HG02938 (cell line): Measurements from ENCODE around the gene ZC3H11A.
"Not testable (repeated sequence)": the region's sequence is repeated elsewhere in the genome, so short reads cannot be mapped to it uniquely, and the experiment has no call there.

Source experiments
- ATAC-seq: cut with Tn5 transposase; IDR thresholded peaks from one replicate; pipeline ENCODE4 v1.9.1; 2021; ENCODE audit warnings: mild to moderate bottlenecking, moderate library complexity; ENCODE audit not compliant: unreplicated experiment

ZC3H11A gene

GRCh38 chr1:203778789-203779188 lies 16.6 kb upstream of the ZC3H11A start:
- ATAC-seq: no peak

GRCh38 chr1:203781962-203782361 lies 13.5 kb upstream of the ZC3H11A start:
- ATAC-seq: no peak

GRCh38 chr1:203789966-203790365 lies 5.5 kb upstream of the ZC3H11A start:
- no peak for ATAC-seq

DNA sequence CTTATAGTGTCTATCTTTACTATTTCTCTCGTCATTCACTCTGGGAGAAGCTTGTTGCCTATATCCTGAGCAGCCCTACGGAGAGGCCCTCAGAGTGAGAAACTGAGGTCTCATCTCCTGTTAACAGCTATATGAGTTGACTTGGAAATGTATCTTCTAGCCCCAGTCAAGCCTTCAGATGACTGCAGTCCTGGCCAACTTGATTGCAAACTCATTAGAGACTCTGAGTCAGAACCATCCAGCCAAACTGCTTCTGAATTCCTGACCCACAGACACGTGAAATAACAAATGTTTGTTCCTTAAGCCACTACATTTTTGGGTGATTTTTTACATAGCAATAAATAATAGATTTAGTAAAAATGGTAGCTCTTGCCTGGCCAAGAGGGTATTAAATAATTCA lies 3.9 kb upstream of the ZC3H11A start:
- ATAC-seq: no peak

DNA sequence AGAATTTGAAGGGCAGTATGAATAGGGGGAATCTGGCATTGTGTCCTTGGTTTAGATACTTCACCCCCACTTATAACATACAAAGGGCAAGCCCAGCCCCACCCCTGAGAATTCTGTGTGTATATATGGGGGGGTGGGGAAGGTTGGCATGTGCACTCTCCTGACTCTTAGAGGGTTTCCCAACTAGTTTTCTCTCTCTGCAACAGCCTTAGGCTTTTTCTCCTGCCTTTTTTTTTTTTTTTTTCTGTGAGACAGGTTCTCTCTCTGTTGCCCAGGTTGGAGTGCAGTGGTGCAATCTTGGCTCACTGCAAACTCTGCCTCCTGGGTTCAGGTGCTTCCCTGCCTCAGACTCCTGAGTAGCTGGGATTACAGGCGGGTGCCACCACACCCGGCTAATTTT lies 2.9 kb upstream of the ZC3H11A start:
- no peak for ATAC-seq

DNA sequence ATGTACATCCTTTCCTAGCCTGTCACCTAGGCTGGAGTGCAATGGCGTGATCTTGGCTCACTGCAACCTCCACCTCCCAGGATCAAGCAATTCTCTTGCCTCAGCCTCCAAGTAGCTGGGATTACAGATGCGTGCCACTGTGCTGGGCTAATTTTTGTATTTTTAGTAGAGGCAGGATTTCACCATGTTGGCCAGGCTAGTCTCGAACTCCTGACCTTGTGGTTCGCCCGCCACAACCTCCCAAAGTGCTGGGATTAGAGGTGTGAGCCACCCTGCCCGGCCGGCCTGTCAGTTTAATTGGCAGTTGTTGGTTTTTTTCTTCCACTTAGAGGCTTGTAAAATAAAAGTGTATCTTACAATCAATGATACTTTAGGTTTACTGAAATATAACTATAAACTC lies 1.9 kb upstream of the ZC3H11A start:
- ATAC-seq: not testable (repeated sequence)

GRCh38 chr1:203794764-203795440 lies 521 bp upstream of the ZC3H11A start:
- ATAC-seq: no peak

DNA sequence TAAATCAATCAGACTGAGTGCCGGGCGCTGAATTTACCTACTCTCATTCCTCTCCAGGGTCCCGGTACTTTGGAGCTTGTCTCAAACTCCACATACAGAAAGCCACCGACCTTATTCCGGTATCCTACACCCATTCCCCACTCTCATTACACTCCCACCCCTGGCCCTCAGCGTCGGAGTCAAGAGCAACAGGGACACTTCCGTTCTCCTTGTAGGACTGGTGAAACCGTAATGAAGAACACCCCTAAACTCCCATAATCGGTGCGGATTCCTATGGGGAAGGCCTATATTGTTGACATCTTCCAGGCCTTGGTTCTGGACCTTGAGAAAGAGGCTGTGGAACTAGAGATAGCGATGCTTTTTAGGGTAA lies 798 bp downstream of the ZC3H11A start:
- no peak for ATAC-seq

- no peak for ATAC-seq
Measured at GRCh38 chr1:203797216-203797615, 1.8 kb downstream of the ZC3H11A start.

DNA sequence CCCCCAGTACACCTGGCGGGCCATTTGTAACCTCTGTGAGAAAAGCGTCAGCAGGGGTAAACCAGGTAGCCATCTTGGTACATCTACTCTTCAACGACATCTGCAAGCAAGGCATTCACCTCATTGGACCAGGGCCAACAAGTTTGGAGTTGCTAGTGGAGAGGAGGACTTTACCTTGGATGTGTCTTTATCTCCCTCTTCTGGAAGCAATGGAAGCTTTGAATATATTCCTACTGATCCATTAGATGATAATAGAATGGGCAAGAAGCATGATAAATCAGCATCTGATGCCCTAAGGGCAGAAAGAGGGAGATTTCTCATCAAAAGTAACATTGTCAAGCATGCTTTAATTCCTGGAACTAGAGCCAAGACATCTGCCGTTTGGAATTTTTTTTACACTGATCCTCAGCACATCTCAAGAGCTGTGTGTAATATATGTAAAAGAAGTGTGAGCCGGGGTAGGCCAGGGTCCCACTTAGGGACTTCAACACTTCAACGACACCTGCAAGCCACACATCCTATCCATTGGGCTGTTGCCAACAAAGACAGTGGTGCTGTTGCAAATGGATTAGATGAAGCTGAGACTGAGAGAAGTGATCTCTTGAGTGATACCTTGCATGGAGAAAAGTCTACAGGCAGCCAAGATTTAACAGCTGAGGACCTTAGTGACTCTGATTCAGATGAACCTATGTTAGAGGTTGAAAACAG lies 2.7 kb downstream of the ZC3H11A start:
- ATAC-seq: no peak

DNA sequence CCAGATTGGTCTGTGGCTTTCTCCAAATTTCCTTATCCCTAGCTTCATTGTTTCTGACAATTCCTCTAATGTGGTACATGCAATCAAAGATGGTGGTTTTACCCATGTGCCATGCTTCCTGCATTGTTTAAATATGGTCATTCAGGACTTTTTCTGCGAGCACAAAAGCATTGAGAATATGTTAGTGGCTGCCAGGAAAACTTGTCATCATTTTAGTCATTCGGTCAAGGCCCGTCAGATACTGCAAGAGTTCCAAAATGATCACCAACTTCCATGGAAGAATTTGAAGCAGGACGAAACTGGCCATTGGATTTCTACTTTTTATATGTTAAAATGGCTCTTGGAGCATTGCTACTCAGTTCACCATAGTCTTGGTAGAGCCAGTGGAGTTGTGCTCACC lies 3.7 kb downstream of the ZC3H11A start:
- ATAC-seq: no peak

- no peak for ATAC-seq
Measured at GRCh38 chr1:203799971-203800370, 4.5 kb downstream of the ZC3H11A start.

- ATAC-seq: no peak
Measured at GRCh38 chr1:203805689-203806088, 10.3 kb downstream of the ZC3H11A start.

DNA sequence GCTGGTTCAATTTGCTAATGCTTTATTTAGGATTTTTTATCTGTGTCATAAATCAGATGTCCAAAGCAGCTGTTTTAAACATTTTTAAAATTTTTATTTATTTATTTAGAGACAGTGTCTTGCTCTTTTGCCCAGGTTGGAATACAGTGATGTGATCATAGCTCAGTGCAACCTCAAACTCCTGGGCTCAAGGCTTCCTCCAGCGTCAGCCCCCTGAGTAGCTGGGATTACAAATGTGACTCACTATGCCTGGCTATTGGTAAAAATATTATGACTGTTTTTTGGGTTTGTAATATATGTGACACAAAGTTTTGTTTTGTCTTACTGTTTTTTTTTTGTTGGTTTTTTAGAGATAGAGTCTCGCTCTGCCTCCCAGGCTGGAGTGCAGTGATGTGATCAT lies 11.8 kb downstream of the ZC3H11A start:
- no peak for ATAC-seq

DNA sequence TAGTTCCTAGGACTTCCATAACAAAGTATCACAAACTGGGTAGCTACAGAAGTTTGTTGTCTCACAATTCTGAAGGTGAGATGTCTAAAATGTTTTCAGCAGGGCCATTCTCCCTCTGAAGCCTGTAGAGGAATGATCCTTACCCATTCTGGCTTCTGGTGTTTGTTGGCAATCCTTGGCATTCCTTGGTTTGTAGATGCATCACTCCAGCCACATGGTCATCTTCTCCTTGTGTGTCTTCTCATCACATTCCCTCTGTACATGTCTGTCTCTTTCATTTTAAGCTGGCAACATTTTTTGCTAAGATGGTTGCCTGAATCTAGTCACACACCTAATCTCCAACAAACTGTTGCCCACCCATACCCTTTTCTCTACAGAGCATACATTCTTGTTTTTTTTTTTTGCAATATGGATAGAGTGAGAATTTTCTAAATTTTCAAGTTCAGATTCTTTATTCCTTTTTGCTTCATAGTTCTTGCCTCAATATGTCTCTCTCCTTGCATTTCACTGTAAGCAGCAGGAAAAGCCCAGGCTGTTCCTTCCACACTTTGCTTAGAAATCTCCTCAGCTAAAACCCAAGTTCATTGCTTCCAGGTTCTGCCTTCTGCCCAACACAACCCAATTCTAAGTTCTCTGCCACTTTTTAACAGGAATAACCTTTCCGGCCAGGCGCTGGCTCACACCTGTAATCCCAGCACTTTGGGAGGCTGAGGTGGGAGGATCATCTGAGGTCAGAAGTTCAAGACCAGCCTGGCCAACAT lies 18.3 kb downstream of the ZC3H11A start:
- no peak for ATAC-seq

- ATAC-seq: no peak
Measured at GRCh38 chr1:203818399-203818798, 23.0 kb downstream of the ZC3H11A start.

- ATAC-seq: no peak
Measured at GRCh38 chr1:203823306-203823705, 27.9 kb downstream of the ZC3H11A start.

DNA sequence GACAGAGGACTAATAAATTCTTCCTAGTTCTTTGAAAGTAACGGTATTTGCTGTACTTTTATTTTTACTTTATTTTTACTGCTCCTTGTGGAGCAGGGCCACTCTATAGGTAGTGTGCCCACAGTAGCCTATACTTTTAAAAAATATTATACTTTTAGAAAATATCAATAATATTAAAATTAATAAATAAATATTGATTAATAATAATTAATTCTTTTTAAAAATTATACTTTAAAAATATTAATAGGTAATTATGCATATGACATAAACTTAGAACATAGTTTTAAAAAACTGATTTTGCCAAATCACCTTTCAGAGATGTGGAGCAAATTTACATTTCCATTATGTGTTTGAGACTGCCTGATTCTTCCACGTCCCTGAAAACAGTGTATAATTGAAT lies 30.8 kb downstream of the ZC3H11A start:
- no peak for ATAC-seq

GRCh38 chr1:203828002-203828401 lies 32.6 kb downstream of the ZC3H11A start:
- no peak for ATAC-seq

DNA sequence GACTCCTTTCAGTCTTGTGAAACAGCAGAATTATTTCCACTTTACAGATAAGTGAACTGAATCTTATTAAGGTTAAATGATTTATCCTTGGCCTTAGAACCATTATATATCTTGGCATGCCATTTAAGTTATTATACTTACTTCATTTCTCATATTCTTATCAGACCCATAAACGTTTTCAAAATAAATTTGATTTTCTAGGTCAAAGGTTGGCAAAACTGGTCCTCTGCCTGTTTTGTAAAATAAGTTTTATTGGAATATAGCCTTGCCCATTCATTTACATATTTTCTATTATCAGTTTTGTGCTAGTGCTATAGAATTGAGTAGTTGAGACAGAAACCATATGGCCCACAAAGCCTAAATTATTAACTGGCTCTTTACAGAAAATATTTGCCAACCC lies 33.1 kb downstream of the ZC3H11A start:
- ATAC-seq: no peak

DNA sequence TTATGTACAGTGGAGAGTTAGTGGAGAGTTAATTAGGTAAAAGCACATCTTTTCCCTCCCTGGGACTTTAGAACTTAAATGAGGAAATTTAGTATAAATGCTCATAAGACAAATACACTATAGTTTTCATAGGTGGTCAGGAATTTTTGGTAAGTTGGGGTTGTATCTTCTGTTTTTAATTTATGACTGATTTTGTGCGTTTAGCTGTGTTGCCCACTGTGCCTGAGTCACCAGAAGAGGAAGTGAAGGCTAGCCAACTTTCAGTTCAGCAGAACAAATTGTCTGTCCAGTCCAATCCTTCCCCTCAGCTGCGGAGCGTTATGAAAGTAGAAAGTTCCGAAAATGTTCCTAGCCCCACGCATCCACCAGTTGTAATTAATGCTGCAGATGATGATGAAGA lies 33.8 kb downstream of the ZC3H11A start:
- ATAC-seq: not testable (repeated sequence)

DNA sequence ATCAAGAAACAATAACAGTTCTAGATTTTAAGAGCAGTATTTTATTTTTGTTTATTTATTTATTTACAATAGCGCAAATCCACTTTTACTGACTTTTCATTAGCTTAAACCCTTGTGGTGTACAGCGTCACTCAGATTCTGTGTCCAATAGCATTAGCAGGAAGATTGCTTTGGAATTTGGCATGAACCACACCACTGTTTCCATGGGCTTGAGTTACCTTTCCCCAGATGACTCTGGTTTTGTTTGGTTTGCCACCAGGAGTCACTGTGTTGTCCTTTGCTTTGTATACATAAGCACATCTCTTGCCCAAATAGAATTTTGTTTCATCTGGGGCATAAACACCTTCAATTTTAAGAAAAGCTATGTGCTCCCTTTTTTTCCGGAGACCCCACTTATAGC lies 40.1 kb downstream of the ZC3H11A start:
- ATAC-seq: no peak
